Adipocyte (in vitro differentiated cells): ENCODE measurements around the gene ZFHX3.

ENCODE experiments used
- DNase-seq: peaks from one replicate; pipeline ENCODE4 v3.0.0-alpha.2; 2015; ENCODE audit warnings: low read depth
- H3K27me3 ChIP-seq: replicated peaks from 2 replicates; pipeline ENCODE4 v1.7.0; 2013; ENCODE audit warnings: mild to moderate bottlenecking, low read length, moderate library complexity; ENCODE audit not compliant: control insufficient read depth, insufficient read depth
- H3K36me3 ChIP-seq: 2 replicates; pipeline ENCODE4 v1.7.0; 2013; ENCODE audit warnings: low read length, mild to moderate bottlenecking, moderate library complexity; ENCODE audit not compliant: control insufficient read depth, insufficient read depth, severe bottlenecking
- H3K4me1 ChIP-seq: 2 replicates; pipeline ENCODE4 v1.7.0; 2013; ENCODE audit warnings: mild to moderate bottlenecking, low read length, moderate library complexity; ENCODE audit not compliant: control insufficient read depth, insufficient read depth
- H3K4me3 ChIP-seq: 2 replicates; pipeline ENCODE4 v1.7.0; 2013; ENCODE audit warnings: mild to moderate bottlenecking, low read length, moderate library complexity
- H3K9ac ChIP-seq: 2 replicates; pipeline ENCODE4 v1.7.0; 2013; ENCODE audit warnings: mild to moderate bottlenecking, low read length, moderate library complexity
- H3K9me3 ChIP-seq: 2 replicates; pipeline ENCODE4 v1.7.0; 2013; ENCODE audit warnings: mild to moderate bottlenecking, low read length, moderate library complexity; ENCODE audit not compliant: control insufficient read depth

ZFHX3 gene

DNA sequence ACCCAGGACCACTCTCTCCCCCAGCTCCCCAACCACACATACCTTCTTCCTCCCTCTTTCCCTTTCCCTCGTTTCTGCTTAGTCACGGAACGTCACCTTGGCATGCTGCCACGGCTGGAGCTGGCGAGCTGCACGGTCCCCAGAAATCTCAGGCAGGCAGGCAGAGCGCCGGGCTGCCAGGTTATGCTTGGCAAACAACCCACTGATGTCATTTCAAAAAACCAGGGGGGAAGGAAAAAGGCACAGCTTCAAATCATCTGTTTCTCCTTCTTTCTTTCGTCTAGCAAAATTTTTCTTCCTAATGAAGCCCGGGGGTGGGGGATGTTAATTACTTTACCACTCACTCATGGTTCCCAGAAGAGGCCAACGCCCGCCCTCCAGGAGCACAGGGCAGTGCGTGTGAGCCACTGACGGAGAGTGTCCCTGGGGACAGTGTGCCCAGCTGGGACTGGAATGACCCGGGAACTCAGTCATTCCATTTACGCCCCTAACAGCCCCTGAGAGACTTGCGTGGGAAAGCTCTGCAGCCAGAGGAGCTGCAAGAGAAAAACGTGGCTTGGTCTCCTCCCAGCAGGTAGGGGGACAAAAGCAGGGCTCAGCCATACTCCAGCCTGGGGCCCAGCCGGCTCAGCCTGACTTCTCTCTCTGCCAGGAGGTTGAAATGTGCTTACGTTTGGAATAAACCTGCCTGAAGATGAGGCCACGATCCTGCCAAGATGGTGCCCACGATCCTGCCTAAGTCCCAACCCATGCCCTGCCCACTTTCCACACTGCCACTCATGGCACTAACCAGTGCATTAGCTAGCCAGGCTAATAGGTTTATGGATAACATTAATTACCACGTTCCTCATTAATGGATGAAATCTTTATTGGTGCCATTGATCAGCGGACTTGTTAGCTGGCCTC lies 198.9 kb downstream of the ZFHX3 start:
- H3K9me3 ChIP-seq = no peaks in the 10 kb centered on the region

DNA sequence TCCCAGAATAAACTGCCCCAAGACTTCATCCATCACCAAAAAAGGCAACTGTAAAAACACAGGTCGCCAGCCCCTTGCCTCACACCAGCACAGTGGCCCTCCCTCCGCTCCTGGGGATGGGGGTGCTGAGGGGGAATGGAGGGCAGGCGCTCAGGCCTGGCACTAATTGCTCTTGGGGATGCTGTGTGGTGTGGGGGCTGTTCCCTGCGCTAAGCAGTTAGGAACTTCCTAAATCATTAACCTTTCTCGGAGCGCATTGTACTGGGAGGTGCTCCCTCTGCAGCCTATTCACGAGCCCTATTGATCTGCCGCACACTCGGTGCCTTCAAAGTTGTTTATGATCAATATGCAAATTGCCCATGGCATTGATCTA lies 199.9 kb downstream of the ZFHX3 start:
- H3K27me3 ChIP-seq = no peaks in the 10 kb centered on the region
- peak overlapping the region; percentile 7 for H3K9ac ChIP-seq
- H3K36me3 ChIP-seq = no peaks in the 10 kb centered on the region
- no peaks in the 10 kb centered on the region for H3K9me3 ChIP-seq
- peak overlapping the region; percentile 65 for H3K4me3 ChIP-seq
- H3K4me1 ChIP-seq = peaks cover 20% of the 10 kb centered on the region
- DNase-seq = no peak

More for the DNA sequence above, 198.9 kb downstream of the ZFHX3 start:
- Histone ChIP-seq H3K36me3 (no peaks in the 10 kb centered on the region), H3K9ac (peak overlapping the region; percentile 7), H3K27me3 (no peaks in the 10 kb centered on the region), H3K4me1 (peaks cover 26% of the 10 kb centered on the region), H3K4me3 (peak overlapping the region; percentile 65)
- peak; percentile 93 for DNase-seq

DNA sequence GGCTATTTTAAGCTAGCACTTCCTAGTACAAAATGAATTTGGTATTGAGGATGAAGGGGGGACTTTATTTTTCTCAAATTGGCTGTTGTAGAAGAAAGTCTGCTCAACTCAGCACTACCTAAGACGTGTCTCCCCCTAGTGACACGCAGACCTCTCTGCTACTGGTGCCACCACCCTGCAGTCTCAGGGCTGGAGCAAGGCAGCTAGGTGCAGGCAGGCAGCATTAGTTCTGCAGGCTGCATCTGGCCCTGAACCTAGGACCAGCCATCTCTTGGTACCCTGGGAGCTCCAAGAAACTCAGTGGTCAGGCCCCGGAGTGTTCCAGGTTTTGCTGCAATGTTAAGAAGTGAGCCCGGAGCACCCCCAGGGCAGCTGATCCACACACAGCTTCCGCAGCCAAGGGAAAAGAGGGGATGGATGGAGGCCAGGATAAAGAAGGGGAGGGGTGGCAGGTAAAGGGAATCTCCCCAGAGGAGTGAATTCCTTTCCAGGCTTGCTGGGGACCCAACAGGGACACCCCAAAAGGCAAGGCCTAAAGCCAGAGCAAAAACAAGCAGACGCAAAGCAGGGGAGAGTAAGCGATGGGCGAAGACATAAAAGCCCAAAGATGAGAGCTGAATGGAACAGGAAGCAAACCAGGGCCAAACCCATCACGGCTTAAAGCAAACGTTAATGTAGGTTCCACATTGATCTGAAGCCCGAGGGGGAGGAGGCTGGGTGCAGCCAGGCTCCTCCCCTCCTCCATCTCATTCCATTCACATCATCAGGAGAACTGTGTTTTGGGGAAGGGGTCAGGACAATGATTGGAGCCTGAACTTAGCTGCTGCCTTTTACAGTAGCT lies 200.5 kb downstream of the ZFHX3 start:
- peak; percentile 37 for DNase-seq
- Histone ChIP-seq H3K9me3 (no peaks in the 10 kb centered on the region), H3K4me3 (no peak overlapping the region), H3K4me1 (peaks cover 20% of the 10 kb centered on the region), H3K27me3 (no peaks in the 10 kb centered on the region), H3K9ac (no peak overlapping the region), H3K36me3 (no peaks in the 10 kb centered on the region)

DNA sequence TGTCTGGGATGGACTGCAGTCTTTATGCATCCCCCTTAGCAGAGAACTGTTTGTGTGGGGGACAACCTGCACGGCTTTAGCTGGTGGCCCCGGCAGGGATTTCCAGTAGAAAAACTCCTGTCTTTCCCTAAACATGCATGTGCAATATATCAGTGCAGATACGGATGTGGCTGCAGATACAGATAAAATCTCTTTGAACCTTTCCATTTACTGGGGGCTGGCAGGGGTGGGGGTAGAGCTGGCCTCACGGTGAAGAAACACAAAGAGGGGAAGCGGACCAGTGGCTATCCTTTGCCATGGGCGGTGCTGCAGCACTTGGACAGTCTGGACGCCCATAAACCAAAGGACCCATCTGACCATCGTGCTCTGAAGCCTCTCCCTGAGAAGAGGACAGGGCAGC lies 201.3 kb downstream of the ZFHX3 start:
- no peak for DNase-seq
- H3K4me3 ChIP-seq = no peak overlapping the region
- H3K36me3 ChIP-seq = no peaks in the 10 kb centered on the region
- no peaks in the 10 kb centered on the region for H3K9me3 ChIP-seq
- H3K27me3 ChIP-seq = no peaks in the 10 kb centered on the region
- H3K9ac ChIP-seq = no peak overlapping the region
- peaks cover 22% of the 10 kb centered on the region for H3K4me1 ChIP-seq

DNA sequence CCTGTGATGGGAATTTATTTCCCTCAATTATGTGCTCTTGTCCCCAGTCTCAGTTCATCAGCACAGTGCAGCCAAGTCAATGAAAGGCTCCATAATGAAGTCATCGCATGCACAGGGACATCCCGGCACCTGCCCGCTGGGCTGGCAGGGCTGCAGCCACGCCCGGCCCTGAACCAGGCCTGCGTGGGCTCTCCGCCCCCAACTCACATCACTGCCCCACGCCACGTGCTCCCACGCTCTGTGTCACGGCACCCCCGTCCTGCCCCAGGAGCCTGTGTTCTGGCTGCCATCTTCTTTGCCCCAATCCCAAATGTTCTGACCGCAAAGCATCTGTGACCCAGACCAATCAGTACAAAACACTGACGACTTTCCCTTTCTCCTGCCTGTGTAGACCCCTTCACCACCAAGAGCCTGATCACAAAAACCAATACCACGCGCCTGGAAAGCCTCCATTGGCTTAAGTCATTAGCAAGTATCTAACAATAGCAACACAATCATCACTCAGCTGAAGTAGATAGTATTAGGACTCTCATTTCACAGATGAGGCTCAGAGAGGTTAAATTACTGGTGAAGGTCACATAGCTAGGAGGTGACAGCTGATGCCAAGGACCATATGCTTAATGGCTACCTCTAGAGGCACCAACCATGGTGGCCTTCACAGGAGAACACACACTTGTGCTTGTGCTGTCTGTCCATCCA lies 202.5 kb downstream of the ZFHX3 start:
- Histone ChIP-seq H3K4me1 (peaks cover 28% of the 10 kb centered on the region), H3K36me3 (no peaks in the 10 kb centered on the region), H3K27me3 (no peaks in the 10 kb centered on the region), H3K9me3 (no peaks in the 10 kb centered on the region), H3K4me3 (no peak overlapping the region), H3K9ac (no peak overlapping the region)
- DNase-seq = no peak

DNA sequence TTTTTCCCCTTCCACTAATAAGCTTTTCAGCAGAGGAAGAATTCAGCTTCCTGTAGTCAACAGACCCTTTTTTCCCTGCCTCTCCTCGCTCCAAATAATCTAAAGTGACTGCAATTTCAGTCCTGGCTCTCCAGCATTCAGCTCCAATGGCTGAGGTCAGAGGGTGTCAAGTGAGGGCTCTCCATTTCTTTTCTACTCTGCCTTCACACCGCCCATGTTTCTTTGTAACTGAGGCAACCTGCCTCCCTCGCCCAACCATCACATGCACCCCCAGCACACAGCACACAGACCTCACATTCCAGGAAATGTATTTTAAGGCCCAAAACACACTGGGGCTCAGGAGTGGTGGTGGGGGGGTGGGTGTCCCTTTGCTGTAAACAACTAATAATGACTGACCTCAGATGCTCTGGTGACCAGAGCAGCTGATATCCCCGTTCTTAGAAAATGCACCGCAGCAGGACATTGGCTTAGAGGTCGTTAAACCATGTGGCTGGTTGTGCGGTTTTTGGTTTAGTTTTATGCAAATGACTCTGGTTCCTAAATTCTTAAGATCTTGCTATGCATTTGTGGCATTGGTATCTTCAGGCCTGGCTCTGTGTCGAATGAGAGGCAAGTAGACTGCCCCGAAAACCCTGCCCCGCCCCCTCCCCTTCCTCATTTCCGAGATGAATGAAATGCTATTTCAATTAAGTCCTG lies 203.6 kb downstream of the ZFHX3 start:
- H3K9me3 ChIP-seq = no peaks in the 10 kb centered on the region
- DNase-seq = no peak
- H3K36me3 ChIP-seq = no peaks in the 10 kb centered on the region
- no peak overlapping the region for H3K4me3 ChIP-seq
- H3K4me1 ChIP-seq = peaks cover 25% of the 10 kb centered on the region
- H3K27me3 ChIP-seq = no peaks in the 10 kb centered on the region
- H3K9ac ChIP-seq = no peak overlapping the region

DNA sequence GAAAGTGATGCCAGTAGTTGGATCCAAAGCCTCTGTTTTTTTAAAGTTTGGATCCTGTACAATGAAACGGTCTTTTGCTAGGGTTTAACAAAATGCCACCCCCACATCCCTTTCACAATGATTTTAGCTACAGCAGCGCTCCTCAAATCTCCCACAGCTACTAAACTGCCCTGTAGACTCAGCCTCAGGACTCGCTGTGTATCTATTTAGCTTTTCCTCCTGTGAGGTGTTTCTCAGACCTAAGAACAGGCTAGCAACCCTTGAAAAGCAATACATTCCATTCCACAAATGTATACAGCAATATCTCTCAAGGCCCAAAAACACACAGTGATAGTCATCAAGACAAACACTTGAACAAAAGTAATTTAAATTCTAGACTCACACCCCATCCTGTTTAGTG lies 206.4 kb downstream of the ZFHX3 start:
- Histone ChIP-seq H3K9ac (no peak overlapping the region), H3K4me1 (peaks cover 13% of the 10 kb centered on the region), H3K27me3 (no peaks in the 10 kb centered on the region), H3K9me3 (no peaks in the 10 kb centered on the region), H3K36me3 (no peaks in the 10 kb centered on the region), H3K4me3 (no peak overlapping the region)
- no peak for DNase-seq

DNA sequence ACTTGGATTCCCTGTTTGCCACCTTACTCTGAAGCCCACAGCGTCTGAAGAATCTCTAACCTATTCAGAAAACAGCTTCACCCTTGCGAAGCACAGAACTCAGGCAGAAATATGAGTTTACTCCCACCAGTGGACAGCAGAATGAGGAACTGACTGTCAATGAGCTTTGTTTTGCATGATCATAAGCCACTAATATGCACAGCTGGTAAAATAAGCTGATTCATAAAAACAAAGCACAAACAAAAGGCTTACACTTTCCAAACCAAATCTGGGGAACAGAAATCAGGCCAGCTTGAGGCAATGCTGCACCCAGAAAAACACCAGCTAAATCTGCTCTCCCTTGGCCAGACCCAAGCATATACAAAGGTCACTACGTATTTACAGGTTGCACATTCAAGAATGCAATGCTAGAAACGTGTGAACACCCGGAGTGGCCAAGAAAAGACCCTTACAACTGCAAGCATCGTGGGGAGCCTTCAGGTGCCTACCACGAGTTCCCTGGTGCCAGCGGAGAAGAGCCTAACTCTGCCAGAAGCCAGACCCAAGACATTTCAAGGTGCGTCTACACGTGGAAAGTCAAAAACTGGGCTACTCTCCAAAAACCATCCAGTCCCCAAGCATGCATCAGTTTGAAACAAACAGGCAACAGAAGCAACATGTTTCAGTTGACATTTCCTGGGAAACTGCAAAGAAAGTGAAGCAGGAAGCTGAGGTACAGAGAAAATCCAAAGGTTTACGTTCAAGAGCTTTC lies 207.1 kb downstream of the ZFHX3 start:
- H3K27me3 ChIP-seq = no peaks in the 10 kb centered on the region
- no peak for DNase-seq
- peaks cover 13% of the 10 kb centered on the region for H3K4me1 ChIP-seq
- no peaks in the 10 kb centered on the region for H3K36me3 ChIP-seq
- no peaks in the 10 kb centered on the region for H3K9me3 ChIP-seq
- H3K4me3 ChIP-seq = no peak overlapping the region
- no peak overlapping the region for H3K9ac ChIP-seq

DNA sequence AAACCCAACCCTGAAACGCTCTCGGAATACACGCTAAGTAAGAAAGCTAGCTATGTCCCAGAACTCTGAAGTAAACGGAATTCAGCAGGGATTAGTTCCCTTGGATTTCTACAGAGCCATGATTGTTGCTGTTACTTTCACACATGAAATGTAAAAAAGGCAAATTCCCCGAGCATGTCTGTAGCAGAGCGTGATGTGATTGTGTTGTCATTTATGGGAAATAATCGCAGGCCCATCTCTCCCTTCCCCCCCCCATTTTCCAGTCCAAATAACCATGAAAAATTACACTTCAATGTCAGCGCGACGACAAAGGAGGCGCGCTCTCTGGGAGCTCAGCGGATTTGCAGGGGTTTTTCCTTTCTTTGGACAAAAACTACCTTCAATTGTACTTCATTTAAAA lies 209.0 kb downstream of the ZFHX3 start:
- Histone ChIP-seq H3K9ac (no peak overlapping the region), H3K36me3 (no peaks in the 10 kb centered on the region), H3K4me1 (peaks cover 13% of the 10 kb centered on the region), H3K27me3 (no peaks in the 10 kb centered on the region), H3K9me3 (no peaks in the 10 kb centered on the region), H3K4me3 (no peak overlapping the region)
- no peak for DNase-seq

DNA sequence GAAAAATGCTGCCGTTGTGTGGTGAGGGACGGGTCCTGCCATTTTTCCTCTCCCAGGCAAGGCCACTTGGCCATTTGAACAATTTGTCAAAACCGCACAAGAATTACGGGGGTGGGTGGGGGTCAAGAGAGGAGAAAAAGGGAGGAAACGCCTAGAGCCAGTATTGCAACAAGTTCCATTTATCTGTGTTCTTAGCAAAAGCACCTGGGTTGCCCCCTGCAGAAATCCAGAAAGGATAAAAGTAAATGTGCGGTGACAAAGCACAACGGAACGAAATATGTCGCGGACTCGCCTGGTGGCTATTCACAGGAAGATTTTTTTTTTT lies 209.4 kb downstream of the ZFHX3 start:
- no peaks in the 10 kb centered on the region for H3K36me3 ChIP-seq
- no peak overlapping the region for H3K4me3 ChIP-seq
- H3K4me1 ChIP-seq = peaks cover 13% of the 10 kb centered on the region
- H3K9ac ChIP-seq = no peak overlapping the region
- no peaks in the 10 kb centered on the region for H3K27me3 ChIP-seq
- no peak for DNase-seq
- no peaks in the 10 kb centered on the region for H3K9me3 ChIP-seq
